Left hindlimb (tissue), 1 donor: ENCODE measurements around the gene TMEM203.

Experiments
- DNase-seq: peaks from one replicate; pipeline ENCODE4 v3.0.0-alpha.2; 2018

TMEM203 gene

GRCh38 chr9:137163365-137163715 is 42.1 kb downstream of the TMEM203 start:
- no peak for DNase-seq

DNA sequence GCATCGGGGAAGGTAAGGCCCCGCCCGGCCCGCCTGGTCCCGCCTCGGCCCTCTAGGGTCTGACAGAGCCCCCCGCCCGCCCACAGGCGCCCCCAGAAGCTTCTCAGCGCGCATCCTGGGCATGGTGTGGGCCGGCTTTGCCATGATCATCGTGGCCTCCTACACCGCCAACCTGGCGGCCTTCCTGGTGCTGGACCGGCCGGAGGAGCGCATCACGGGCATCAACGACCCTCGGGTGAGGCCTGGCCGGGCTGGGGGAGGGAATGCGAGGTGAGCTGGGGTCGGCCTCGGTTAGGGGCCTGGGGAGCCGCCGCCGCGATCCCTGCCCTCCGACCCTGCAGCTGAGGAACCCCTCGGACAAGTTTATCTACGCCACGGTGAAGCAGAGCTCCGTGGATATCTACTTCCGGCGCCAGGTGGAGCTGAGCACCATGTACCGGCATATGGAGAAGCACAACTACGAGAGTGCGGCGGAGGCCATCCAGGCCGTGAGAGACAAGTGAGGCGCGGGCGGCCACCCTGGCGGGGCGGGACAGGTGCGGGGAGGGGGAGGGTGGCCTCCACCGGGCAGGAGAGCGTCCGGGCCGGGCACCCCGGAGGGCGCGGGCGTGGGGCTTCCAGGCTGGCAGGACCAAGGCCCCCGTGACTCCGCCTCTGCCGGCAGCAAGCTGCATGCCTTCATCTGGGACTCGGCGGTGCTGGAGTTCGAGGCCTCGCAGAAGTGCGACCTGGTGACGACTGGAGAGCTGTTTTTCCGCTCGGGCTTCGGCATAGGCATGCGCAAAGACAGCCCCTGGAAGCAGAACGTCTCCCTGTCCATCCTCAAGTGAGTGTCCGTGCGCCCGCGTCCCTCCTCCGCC is 42.7 kb downstream of the TMEM203 start:
- no peak for DNase-seq

GRCh38 chr9:137161558-137162486 is 43.6 kb downstream of the TMEM203 start:
- no peak for DNase-seq

- no peak for DNase-seq
Measured at GRCh38 chr9:137160716-137161557, 44.5 kb downstream of the TMEM203 start.

DNA sequence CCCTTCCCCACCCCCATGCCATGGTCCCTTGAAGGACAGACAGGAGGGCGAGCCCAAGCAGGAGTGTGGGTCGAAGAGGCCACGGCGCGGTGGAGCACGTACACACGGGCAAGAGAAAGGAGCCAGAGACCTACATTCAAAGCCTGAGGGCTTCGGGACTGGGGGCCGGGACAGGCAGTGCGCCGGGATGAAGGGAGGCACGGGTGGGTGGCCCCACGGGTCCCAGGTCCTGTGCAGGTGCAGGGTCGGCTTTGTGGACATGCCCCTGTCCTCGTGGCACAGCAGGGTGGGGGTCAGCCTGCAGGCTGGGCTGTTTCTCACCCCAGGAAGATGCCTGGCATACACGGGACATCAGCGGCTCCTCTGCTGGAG is 45.4 kb downstream of the TMEM203 start:
- no peak for DNase-seq

- DNase-seq = no peak
Measured at GRCh38 chr9:137159105-137160053, 46.1 kb downstream of the TMEM203 start.

DNA sequence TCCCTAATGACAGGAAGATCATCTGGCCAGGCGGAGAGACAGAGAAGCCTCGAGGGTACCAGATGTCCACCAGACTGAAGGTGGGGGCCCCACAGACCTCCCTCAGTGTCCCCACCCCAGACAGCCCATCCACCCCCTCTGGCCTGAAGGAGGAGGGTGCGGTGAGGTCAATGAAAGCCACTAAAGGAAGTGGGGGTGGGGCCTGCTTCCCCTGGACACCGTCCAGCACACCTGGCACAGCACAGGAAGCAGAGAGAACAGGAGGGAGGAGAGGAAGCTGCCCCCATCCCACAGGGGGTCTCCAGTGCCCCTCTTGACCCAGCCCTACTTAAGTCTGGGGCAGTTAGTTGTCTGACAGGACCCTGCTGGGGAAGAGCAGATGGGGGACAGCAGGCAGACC is 46.8 kb downstream of the TMEM203 start:
- no peak for DNase-seq

DNA sequence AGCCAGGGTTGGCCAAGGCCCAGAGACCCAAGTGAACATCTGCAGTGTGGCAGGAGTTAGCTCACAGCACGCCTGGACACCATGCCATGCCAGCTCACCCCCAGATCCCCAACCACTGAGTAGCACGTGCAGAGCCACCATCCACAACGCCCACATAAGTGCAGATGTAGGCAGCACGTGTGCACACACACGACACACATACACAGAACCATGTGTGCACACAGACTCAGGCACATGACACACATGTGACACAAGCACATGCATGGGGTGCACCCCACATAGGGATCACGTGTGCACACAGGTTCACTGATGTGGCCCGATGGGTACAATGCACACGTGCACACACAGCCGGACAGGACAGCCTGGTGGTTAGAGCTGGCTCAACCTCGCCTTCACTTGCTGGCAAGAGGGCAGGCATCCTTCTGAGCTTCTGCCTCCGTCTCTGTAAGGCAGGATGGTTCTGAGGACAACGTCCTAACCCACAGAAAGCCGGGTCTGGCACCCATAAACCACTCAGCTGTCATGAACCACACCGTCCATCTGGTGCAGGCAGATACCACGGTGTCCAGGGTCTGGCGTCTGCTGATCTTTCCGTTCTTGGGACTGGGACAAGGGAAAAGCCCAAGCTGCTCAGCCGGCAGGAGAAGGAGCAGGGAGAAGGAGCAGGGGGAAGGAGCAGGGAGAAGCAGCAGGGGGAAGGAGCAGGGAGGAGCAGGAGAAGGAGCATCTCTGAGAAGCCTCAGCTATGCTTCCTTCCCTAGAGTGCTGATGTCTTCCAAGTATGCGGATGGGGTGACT is 47.6 kb downstream of the TMEM203 start:
- no peak for DNase-seq

- no peak for DNase-seq
Measured at GRCh38 chr9:137156567-137157375, 48.7 kb downstream of the TMEM203 start.
